HG03108 (cell line): ENCODE measurements around the gene CEACAM6.
"Not testable (repeated sequence)": the region's sequence is repeated elsewhere in the genome, so short reads cannot be mapped to it uniquely, and the experiment has no call there.

Experiments
- ATAC-seq: cut with Tn5 transposase; IDR thresholded peaks from one replicate; pipeline ENCODE4 v1.9.1; 2021; ENCODE audit warnings: moderate library complexity; ENCODE audit not compliant: unreplicated experiment

Gene CEACAM6

DNA sequence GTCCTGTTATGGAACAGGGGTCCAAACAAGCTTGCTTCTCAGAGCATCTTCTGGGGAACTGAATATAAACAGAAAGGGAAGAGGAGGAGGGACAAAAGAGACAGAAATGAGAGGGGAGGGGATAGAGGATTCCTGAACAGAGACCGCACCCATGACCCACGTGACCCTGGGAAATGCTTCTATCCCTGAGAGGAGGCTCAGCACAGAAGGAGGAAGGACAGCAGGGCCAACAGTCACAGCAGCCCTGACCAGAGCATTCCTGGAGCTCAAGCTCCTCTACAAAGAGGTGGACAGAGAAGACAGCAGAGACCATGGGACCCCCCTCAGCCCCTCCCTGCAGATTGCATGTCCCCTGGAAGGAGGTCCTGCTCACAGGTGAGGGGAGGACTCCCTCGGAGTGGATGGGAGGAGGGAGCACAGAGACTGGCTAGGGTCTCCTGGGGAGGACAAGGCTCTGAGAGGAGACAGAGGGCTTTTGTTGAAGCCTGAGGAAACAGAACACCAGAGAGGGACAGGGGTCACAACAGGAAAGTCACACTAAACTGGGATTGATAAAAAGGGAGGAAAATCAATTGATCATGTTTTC is at the start of gene CEACAM6:
Gene CEACAM6 (plus strand): TSS at position 203 of the 586 bp plus-strand sequence. CDS start 109 bp downstream, at position 312.
- ATAC-seq, result no peak

DNA sequence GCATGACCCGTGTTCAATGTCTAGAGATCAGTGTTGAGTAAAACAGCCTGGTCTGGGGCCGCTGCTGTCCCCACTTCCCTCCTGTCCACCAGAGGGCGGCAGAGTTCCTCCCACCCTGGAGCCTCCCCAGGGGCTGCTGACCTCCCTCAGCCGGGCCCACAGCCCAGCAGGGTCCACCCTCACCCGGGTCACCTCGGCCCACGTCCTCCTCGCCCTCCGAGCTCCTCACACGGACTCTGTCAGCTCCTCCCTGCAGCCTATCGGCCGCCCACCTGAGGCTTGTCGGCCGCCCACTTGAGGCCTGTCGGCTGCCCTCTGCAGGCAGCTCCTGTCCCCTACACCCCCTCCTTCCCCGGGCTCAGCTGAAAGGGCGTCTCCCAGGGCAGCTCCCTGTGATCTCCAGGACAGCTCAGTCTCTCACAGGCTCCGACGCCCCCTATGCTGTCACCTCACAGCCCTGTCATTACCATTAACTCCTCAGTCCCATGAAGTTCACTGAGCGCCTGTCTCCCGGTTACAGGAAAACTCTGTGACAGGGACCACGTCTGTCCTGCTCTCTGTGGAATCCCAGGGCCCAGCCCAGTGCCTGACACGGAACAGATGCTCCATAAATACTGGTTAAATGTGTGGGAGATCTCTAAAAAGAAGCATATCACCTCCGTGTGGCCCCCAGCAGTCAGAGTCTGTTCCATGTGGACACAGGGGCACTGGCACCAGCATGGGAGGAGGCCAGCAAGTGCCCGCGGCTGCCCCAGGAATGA is 48.4 kb upstream of the CEACAM6 start:
- no peak for ATAC-seq

DNA sequence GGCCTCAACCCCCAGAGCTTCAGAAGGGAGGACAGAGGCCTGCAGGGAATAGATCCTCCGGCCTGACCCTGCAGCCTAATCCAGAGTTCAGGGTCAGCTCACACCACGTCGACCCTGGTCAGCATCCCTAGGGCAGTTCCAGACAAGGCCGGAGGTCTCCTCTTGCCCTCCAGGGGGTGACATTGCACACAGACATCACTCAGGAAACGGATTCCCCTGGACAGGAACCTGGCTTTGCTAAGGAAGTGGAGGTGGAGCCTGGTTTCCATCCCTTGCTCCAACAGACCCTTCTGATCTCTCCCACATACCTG is 47.9 kb upstream of the CEACAM6 start:
- ATAC-seq, result no peak

DNA sequence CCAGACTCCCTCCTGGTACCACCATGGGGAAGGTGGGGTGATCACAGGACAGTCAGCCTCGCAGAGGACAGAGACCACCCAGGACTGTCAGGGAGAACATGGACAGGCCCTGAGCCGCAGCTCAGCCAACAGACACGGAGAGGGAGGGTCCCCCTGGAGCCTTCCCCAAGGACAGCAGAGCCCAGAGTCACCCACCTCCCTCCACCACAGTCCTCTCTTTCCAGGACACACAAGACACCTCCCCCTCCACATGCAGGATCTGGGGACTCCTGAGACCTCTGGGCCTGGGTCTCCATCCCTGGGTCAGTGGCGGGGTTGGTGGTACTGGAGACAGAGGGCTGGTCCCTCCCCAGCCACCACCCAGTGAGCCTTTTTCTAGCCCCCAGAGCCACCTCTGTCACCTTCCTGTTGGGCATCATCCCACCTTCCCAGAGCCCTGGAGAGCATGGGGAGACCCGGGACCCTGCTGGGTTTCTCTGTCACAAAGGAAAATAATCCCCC is 47.4 kb upstream of the CEACAM6 start:
- ATAC-seq, result no peak

DNA sequence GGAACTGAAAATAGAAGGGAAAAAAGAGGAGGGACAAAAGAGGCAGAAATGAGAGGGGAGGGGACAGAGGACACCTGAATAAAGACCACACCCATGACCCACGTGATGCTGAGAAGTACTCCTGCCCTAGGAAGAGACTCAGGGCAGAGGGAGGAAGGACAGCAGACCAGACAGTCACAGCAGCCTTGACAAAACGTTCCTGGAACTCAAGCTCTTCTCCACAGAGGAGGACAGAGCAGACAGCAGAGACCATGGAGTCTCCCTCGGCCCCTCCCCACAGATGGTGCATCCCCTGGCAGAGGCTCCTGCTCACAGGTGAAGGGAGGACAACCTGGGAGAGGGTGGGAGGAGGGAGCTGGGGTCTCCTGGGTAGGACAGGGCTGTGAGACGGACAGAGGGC is 46.8 kb upstream of the CEACAM6 start, which contains the start of gene CEACAM5:
Gene CEACAM5 (plus strand): TSS at position 146 of the 400 bp plus-strand sequence. CDS start 106 bp downstream, at position 252.
- no peak for ATAC-seq

DNA sequence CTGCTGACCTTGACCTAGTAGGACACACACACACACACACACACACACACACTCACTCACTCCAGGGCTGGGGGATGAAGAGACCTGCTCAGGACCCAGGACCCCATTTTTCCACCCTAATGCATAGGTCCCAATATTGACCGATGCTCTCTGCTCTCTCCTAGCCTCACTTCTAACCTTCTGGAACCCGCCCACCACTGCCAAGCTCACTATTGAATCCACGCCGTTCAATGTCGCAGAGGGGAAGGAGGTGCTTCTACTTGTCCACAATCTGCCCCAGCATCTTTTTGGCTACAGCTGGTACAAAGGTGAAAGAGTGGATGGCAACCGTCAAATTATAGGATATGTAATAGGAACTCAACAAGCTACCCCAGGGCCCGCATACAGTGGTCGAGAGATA is 45.8 kb upstream of the CEACAM6 start:
- ATAC-seq, result not testable (repeated sequence)

DNA sequence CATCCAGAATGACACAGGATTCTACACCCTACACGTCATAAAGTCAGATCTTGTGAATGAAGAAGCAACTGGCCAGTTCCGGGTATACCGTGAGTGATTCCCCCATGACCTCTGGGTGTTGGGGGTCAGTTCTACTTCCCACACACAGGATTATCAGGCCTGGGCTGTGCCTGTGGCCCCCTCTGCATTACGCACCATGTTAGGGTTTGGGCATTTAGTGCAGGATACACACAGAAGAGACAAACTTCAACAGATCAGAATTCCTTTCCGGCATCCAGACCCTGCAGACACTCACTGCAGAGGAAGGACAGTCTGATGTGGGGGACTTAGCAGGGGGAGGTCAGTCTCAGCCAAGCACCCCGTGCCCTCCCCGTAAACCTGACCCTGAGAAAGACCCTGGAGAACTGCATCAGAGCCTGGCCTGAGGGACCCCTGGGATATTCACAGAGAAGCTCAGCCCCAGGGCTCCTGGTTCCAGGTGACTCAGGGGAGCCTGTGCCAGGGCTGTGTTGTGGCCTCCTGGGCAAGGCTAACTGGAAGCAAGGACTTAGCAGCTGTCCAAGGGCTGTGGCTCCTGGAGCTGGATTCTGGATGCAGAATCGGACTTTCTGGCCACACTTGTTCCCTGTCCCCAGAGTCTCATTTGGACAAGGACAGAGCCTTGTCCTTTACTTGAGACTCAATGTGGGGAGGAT is 45.2 kb upstream of the CEACAM6 start:
- no peak for ATAC-seq

DNA sequence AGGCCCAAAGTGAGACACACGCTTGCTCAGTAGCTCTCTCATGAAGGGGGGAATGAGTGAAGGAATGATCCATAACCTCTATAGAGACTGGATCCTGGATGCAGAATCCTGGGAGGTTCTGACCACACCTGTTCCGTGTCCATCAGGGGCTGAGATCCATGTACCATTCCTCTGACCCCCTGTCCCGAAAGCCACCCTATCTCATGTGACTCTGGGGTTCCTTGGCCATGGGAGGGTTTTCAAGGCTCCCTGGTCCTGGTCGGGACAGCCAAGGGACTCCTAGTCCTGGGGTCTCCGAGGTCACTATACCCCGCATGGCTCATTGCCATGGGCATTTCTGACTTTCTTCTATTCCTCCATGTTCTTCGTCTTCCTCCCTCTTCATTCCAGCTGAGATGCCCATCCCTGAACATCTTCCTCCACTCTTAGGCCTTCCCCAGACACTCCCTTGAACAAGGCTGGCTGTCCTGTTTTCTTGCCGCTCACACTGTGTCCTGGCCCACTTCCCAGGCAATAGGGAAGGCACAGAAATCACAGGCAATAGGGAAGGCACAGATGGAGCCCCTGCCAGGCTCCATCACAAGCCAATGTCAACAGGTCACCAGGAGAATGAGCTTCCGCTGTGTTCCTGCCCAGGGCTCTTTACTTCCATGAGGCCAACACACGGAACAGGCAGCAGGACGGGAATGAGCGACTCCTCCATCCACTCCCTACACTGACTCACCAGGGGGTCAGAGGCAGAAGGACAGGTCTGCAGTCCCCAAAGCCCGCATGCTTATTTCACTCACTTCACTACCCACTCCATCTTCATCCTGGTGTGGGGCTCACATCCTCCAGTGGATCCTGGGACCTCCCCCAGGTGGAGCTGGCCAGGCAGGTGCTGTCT is 43.7 kb upstream of the CEACAM6 start:
- ATAC-seq, result no peak

DNA sequence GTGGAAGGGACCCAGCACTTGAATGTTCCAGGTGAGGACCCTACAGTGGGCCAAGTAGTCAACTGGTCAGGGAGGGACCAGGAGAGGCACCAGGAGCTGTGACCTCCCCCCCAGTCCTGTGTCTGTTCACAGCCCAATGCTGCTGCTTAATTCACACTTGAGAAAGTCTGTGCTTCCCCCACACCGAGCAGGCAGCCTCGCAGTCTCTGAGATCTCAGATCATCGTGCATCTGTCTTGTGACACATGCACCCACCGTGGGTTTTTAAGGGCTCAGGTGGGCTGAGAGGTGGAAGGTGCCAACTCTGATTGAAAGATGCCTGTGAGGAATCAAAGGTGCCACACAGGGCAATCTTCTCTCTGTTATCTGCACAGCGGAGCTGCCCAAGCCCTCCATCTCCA is 40.7 kb upstream of the CEACAM6 start:
- ATAC-seq, result no peak

DNA sequence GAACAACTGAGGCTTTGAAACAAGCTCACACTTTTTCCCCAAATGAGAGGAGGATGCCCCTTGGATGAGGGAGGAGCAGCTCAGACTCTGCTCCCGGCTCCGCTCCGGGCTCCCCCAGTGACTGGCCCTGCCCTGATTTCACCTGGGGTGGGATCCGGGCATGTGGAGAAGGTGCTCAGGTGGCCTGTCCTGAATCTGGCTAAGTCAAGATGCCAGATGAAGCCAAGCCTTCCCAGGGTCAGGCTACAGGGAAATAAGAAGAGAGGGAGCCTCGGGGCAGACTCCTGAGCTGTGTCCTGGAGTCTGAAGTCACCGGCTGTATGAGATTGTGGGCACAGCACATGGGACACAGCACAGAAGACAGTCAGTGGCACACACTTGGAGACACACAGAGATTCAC is 36.6 kb upstream of the CEACAM6 start:
- ATAC-seq, result no peak

DNA sequence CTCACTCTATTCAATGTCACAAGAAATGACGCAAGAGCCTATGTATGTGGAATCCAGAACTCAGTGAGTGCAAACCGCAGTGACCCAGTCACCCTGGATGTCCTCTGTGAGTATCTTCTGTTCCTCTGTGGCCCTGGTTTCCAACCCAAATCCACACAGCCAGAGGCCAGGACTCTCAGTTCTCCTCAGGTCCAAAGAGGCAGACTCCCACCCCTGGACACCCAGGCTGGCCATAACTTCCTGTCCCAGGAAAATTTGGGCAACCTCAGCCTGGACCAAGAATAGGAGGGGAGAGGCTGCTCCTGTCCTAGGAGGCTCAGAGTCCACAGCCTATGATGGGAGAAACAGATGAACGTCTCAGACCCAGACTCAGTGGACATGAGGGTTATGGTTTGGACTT is 35.2 kb upstream of the CEACAM6 start:
- ATAC-seq, result no peak

DNA sequence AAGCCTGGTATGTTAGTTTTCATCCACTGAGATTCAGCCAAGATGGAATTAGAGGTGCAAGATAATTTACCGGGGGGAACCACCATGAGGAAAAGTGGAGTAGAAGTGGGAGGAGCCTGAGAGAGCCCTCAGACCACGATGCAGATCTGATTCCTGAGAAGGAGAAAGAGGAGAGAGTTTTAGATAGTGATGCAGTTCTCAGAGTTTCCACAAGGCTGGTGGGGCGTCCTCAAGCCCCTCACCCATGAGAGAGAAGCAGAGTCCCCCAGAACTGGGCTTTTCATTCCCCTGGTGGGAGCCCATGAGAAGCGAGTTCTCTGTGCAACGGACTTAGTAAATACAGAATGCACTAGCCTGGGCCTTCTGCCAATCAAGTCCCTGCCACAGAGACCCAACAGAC is 28.8 kb upstream of the CEACAM6 start:
- no peak for ATAC-seq

DNA sequence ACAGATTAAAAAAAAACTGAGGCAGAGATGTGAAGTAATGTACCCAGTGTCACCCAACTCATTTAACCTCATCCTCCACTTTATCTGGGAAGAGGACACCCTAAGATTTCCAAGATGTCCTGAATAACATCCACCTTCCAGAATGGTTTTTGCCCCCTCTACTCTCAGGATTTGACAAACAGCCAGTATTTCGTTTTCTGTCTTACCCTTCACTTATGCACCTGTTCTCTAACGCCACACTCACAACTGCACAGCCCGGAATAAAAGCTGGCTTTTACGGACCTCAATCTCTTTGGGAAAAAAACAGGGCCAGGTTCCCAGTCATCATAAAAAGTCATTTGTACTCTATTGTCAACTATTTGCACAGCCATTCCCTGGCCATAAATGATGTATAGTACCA is 21.2 kb upstream of the CEACAM6 start:
- no peak for ATAC-seq

DNA sequence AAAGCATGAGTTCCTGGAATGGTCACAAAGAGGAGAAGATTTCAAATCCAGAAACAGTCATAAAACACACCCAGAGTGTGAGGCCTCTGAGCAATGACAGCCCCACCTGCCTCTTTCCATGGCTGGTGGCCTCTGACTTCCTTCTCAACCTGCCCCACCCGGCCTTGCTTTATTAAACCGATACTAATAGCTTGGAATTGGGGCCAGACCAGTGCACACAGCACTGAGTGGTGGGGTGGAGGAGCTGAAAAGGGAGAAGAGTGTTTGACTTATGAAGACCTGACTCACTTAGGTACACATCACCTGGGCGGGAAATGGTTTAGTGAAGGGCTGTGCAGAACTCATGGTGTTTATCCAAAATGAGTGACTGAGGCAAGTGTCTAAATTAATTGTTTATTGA is 20.7 kb upstream of the CEACAM6 start:
- no peak for ATAC-seq

DNA sequence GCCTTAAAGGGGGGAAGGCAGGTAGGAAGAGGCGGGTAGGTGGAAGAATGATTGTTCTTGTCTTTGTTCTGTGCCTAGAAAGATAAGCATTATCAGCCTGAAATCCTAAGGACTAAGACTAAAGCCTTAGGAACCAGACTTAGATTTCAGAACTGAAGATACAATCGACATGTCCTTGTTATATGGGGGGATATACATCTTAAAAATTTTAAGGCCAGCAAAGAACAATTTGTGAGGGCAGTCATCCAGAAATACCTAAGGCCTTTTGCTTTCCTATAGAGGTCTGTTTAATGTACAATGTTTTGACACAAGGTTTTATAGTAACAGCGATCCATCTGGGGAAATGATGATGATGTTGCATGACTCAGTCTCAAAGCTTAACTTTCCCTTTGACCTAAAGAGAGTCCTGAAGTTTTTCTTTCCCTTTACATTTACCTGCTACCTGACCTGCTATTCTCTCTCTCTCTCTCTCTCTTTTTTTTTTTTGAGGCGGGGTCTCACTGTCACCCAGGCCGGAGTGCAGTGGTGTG is 20.2 kb upstream of the CEACAM6 start:
- ATAC-seq, result no peak

DNA sequence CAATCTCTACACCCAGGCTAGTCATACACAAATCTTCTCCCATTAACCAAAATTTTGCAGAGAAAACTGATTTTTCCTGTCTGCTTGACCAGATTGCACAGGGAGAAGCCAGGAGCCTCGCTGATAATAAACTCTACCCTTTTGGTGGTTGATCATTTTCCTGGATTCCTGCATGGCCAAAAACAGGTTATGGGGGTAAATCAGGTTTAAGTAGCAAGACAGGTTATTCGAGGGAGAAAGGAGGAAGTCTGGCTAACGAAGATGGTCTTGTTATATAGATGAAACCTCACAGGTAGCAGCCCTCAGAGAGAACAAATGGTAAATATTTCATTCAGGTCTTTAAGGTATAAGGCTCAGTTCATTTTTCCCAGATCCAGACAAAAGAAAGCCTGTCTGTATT is 16.0 kb upstream of the CEACAM6 start:
- no peak for ATAC-seq

DNA sequence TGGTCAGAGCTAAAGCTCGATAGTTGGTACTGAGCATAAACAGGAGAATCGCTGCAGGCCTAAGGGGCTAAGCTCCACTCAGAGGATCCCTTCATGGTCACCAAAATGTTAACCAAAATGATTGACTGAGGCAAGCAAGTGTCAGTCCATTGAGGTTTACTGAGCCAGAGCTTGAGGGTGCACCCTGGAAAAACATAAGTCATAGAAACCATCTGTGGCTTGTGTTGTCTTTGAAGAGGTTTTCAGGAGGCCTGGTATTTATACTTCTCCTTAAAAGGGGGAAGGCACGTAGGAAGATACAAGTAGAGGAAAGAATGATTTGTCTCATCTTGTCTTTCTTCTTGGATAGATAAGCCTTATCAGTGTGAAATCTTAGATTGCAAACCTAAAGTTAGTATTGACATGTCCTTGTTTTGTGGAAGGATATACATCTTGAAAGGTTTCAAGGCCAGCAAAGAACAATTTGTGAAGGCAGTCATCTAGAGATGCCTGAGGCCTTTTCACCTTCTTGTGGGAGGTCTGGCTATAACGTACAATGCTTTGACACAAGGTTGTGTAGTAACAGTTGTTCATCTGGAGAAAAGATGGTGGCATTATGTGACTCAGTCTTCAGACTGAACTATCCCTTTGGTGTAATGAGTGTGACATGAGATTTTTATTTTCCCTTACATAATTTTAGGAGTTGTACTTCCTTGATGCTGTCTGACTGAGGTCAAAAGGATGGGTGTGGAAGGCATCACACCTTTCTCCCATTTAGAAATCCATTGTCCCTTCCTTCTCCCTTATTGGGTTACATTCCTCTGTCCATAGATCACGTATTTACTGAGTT is 14.7 kb upstream of the CEACAM6 start:
- ATAC-seq, result no peak

DNA sequence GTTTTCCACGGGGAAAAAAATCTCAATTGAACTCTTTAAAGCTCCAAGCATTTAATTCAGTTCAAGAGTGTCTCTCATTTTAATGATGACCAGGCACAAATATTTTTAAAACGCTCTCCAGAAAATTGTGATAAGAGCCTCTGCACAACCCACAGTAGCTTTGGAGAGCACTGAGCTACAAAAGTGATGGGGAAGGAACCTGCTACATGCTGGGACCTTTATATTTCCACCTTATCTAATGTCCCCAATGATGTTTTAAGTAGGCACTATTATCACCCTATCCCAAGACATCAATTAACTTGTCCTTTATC is 14.1 kb upstream of the CEACAM6 start:
- ATAC-seq, result no peak

DNA sequence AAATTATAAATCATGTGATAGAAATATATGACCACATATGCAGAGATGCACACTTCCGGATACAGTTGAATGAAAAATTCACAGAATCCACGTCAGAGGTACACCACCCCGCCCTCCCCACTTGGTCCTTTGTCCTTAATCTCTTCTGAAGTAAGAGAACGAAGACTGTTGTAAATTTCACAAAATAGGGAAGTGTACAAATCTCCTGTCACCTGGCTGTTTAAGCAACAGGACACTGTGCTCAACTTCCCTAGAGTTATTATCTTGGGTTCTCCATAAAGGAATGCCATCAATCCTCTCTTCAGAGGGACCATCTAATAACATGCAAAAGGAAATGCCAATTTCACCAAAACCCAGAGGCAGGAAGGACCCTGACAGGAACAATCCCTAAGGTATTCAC is 10.5 kb upstream of the CEACAM6 start:
- no peak for ATAC-seq

DNA sequence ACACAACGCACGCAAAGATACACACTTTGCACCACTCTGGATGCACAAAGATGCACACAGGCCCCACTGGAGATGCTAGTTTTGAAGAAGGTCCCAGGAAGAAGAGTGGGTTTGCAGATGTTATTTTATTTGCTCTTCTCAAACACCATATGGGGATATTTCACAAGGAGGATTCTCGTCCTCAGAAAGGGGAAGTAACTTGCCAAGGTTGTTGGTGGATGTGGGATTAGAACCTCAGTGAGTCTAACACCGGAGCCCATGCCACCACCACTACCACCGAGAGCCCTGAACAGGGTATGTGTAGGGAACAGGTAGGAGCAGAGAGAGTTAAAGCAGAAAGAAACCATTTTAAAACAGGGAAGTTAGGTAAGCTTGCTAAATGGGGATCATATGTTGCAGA is 9.6 kb upstream of the CEACAM6 start:
- no peak for ATAC-seq
